ENCODE measurements around the gene RCAN3.
"Not testable (repeated sequence)": the region's sequence is repeated elsewhere in the genome, so short reads cannot be mapped to it uniquely, and the experiment has no call there.

The RCAN3 gene

DNA sequence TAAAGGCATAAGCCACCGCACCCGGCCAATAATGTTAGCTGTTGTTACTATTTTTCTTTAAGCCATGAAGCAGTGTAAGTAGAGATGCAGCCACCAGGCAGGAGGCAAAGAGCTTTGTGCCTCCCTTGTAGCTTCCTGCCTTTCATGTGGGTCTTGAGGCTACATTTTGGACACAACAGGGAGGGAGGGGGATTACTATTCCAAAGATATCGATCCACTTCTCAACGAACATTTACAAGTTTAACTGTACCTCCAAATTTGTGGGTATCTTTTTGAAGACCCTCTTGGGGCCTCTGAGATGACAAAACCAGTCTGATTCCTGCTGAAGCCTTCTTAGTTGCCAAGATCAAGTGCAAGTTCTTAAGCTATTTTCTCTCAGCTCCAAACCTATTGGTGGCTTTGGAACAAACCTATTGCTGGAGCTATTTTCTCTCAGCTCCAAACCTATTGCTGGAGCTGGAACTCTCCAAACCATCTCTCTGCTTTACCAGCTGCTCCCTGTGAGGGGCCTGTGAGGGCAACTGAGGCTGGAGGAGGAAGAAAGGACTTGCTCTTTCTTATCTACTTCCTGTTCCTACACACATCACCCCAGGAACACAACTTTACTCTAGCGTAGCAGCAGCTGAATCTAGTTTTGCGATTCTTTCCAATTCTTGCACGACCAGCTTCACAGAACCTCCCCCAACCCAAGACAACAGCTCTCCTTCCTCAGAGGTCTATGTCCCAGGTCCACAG is 16.1 kb upstream of the RCAN3 start:
- no peak for DNase-seq

DNA sequence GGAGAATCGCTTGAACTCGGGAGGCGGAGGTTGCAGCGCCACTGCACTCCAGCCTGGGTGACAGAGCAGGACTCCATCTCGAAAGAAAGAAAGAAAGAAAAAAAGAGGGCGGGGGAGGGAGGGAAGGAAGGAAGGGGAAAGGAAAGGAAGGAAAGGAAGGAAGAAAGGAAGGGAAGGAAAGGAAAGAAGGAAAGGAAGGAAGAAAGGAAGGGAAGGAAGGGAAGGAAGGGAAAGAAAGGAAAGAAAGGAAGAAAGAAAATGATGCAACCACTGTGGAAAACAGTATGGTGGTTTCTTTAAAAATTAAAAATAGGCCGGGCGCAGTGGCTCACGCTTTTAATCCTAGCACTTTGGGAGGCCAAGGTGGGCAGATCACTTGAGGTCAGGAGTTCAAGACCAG is 15.2 kb upstream of the RCAN3 start:
- no peak for DNase-seq

GRCh38 chr1:24488159-24488558 is 14.5 kb upstream of the RCAN3 start:
- not testable (repeated sequence) for DNase-seq

DNA sequence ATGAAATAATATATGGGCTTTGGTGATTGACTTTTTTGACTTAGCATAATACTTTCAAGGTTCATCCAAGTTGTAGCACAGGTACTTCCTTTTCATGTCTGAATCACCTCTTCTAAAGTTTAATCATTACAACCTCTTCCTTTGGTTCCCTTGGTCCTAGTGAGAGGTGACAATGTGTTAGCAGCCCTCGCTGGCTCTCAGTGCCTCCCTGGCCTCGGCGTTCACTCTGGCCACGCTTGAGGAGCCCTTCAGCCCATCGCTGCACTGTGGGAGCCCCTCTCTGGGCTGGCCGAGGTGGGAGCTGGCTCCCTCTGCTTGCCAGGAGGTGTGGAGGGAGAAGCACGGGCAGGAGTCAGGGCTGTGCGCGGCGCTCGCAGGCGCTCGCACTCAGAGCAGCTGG is 13.0 kb upstream of the RCAN3 start:
- no peak for DNase-seq

DNA sequence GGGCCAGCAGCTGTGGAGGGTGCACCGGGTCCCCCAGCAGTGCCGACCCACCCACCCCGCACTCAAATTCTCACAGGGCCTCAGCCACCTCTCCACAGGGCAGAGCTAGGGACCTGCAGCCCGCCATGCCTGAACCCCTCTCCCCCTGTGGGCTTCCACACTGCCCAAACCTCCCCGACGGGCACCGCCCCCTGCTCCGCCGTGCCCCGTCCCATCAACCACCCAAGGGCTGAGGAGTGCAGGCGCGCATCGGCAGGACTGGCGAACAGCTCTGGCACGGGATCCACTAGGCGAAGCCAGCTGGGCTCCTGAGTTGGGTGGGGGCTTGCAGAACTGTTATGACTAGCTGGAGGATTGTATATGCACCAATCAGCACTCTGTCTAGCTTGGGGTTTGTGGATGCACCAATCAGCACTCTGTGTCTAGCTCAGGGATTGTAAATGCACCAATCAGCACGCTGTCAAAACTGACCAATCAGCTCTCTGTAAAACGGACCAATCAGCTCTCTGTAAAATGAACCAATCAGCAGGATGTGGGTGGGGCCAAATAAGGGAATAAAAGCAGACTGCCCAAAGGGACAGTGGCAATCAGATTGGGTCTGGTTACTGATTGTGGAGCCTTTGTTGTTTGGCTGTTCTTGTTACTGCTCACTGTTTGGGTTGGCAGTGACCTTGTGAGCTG is 12.4 kb upstream of the RCAN3 start:
- no peak for DNase-seq

DNA sequence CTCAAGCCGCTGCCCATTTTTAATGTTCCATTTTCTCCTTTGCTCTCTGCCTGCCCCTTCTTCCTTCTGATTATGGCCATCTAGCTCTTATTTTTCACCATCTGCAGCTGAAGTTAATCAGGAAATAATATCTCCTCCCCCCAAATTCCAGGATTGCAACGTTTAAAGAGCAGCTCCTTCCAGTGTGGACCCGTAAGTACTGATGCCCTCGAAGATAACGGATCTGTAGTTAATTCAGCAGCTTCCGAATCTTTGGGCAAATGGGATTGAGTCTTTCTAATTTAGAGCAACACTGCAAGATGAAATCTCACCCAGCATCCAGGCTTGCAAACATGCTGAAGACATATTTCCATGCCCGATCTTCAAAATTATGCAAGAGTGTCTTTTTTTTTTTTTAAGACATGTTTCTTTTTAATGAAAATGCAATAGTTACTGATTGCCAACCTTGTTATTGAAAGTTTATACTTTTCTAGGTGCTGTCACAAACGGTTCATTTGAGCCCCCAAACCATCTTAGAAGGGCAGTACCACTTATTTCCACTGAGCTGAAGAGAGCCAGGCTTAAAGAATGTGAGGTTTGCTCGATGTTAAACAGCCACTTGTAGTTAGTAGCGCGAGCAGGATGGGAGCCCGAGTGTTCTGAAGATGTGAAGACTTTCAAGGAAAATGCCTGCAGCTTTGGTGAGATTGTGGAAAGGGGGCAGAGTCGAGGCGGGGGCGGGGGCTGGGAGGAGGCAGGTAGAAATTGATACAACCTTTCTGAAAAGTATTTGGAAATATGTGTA is 10.9 kb upstream of the RCAN3 start:
- DNase-seq: peak; percentile 20

DNA sequence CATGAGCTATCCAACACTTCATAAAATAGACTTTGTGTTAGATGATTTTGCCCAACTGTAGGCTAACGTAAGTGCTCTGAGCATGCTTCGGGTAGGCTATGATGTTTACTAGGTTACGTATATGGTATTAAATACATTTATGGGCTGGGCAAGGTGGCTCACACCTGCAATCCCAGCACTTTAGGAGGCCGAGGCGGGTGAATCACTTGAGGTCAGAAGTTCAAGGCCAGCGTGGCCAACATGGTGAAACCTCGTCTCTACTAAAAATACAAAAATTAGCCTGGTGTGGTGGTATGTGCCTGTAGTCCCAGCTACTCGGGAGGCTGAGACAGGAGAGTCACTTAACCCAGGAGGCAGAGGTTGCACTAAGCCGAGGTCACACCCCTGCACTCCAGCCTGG is 9.7 kb upstream of the RCAN3 start:
- not testable (repeated sequence) for DNase-seq

GRCh38 chr1:24493785-24494184 is 8.9 kb upstream of the RCAN3 start:
- DNase-seq: no peak

DNA sequence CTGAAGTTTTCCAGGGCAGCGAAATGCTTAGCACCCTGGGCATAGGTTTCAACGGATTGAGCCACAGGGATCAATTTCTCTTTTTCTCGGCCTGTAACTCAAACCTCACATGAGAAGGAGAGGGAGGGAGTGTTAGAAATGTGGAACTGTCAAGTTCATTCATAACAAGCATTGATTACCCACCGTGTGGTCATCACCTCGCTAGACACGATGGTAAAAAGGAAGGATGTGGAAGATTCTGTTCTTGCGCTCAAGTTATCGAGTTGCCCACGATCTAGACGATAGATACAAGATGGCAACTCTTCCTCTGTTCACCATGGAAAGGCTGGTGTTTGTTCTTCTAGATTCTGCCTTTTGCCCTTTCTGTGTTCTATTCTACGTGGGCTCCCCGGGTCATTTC is 4.0 kb upstream of the RCAN3 start:
- no peak for DNase-seq

DNA sequence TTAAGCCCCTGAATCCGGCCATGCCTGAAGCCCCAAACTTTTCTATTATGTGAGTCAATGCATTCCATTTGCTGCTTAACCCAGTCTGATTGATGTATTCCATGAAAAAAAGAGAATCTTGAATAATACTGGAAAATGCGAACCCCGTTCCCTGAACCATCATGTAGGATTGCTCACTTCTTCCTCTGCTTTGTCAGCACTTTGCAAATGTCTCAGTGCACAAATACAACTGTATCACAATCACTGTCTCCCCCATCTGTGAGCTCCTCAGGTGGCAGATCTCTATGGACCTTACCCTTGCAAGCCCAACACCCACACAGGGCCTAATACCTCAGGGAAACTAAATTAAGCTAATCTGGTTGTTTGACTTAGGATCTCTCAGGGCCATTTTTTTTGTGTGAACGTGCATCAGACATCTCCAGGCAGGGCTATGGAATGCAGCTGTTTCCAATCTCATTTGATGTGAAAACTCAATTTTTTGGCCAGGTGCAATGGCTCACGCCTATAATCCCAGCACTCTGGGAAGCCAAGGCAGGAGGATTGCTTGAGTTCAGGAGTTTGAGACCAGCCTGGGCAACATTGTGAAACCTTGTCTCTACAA is 2.1 kb upstream of the RCAN3 start:
- no peak for DNase-seq

DNA sequence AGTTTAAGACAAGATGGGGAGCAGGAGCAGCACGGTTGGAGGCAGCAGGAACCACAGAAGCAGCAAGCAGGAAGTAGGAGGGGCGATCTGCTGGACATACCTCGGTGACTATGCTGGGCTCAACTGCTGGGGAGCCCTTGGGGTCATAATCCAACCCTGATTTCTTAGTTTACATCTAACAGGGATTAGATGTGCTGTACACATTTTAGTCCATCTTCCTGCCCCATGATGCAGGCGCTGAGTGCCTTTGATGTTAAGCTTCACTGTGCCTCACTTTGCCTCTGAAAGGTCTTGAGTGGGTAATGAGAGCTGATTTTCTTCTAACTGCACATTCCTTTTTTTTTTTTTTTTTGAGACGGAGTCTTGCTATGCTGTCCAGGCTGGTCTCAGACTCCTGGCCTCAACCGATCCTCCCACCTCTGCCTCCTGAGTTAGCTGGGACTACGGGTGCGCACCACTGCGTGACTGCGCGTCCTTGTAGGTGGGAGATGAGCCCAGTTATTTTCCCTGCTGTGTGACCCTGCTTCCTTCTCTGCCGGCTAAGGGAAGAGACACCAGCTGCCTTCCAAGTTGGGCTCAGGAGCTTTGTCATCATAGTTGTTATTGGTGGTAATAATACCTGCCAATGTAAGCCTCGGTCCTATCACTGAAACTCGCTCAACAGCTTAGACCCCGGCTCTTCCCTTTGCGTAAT is 1.1 kb upstream of the RCAN3 start:
- DNase-seq: peak; percentile 66

DNA sequence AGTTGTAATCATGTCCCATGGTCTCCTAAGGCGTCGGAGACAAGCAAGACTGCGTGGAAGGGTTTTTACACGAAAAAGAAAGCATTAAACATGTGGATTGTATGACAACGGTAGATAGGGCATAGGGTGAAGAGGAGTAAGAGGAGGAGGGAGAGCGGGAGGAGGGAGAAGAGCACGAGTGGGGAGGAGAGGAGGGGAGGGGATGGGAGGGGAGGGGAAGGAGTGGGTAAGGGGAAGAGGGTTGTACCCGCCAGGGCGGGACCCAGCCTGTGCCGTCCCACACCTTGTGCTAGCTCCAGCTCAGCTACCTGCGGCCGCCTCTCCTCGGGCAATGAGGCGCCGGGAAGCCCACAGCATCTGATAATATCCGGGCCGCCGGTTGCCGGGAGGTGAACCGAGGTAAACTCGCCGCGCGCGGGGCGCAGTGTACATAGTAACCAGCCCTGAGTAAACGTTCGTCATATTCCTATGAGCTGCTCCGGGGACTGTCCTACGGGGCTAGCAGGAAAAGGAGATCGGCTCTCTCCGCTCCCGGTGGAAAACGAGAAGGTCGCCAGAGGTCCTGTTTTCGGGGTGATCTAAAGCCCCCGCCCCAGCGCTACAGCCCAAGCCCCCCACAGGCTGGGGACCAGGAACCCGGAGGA is 449 bp upstream of the RCAN3 start:
- peak; percentile 64 for DNase-seq

GRCh38 chr1:24503059-24503751 is 569 bp downstream of the RCAN3 start:
- no peak for DNase-seq

DNA sequence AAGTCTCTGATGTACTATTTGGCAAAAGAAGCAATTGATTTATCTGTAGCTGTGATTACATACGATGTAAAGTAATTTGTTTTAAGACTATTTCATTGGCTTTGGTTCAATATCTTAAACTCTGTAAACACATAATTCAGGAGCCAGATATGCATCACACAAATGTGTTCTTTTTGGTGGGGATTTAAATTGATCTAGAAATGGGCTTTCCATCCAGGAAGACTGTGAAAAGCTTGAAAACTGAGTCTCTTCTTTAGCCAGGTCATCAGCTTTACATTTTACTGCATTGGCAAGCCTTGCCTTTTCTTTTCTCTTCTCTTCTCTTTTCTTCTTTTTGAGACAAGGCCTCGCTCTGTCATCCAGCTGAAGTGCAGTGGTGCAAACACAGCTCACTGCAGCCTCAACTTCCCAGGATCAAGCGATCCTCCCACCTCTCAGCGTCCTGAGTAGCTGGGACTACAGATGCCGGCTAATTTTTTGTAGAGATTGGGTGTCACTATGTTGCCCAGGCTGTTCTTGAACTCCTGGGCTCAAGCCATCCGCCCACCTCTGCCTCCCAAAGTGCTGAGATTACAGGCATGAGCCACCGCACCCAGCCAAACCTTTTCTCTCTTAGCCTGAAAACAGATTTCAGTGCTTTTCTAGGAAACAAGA is 1.4 kb downstream of the RCAN3 start:
- DNase-seq: no peak

GRCh38 chr1:24504560-24504959 is 1.9 kb downstream of the RCAN3 start:
- no peak for DNase-seq

GRCh38 chr1:24505816-24506215 is 3.2 kb downstream of the RCAN3 start:
- DNase-seq: no peak

GRCh38 chr1:24506691-24507381 is 4.2 kb downstream of the RCAN3 start:
- no peak for DNase-seq

DNA sequence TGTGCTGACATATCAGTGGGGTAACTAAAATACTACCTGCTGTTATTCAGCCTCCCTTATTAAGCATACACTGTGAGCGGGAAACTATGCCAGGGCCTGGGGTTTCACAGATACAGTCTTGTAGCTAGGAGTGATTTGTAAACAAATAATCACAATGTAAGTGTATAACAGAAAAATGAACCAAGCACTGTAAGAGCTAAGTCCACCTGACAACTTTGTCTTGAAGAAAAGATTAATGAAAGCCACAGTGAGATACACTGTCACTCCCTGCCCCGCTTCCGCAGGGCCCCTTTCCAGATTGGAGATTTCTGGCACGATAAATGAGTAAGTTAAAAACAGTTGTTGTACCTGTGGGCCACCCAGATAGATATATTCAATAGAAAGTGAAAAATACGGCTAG is 4.8 kb downstream of the RCAN3 start:
- DNase-seq: no peak

DNA sequence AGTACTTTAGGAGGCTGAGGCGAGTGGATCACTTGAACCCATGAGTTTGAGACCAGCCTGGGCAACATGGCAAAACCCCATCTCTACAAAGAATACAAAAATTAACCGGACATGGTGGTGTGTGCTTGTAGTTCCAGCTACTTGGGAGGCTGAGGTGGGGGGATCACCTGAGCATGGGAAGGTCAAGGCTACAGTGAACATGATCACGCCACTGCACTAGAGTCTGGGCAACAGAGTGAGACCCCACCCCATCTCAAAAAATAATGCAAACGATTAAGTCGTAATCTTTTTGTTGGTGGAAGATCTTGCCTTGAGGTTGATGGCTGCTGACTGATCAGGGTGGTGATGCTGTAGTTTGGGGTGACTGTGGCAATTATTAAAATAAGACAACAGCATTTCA is 6.3 kb downstream of the RCAN3 start:
- DNase-seq: no peak

GRCh38 chr1:24513706-24514105 is 11.1 kb downstream of the RCAN3 start:
- DNase-seq: no peak

DNA sequence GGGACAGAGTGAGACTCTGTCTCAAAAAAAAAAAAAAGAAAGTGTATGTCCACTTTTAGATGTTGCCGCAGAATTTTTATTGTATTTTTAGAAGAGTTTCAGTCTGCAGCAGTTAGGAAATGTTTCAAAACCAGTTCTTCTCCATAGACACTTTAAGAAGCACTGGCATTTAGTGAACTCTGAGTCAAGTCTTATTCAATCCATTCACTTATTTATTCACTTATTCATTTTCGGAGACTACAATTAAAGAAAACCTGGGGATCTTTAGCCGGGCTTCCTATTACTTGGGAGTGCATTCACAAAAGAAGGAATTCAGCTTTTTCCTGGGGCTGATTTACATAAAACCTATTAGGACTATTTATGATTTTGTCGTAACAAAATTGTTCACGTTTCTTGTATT is 12.3 kb downstream of the RCAN3 start:
- DNase-seq: no peak

Data from EL (cell line).